GM12878 (cell line): ENCODE measurements around the gene IMPACT. TPM values are rescaled to one million over a fixed set of nuclear protein-coding genes. Genes with fewer than 3 reads are reported as not detected.

Experiments
- CBX5 ChIP-seq: sonication (generic); IDR thresholded peaks from 2 replicates; pipeline ENCODE4 v1.6.1; 2016; ENCODE audit warnings: low read depth, moderate library complexity, mild to moderate bottlenecking, inconsistent platforms
- GABPA ChIP-seq: IDR thresholded peaks from 2 replicates; pipeline ENCODE4 v1.6.1; 2014; ENCODE audit warnings: antibody characterized with exemption, low read depth, mild to moderate bottlenecking, inconsistent platforms
- HDGF ChIP-seq: fragments of 450-650 bp; IDR thresholded peaks from 2 replicates; pipeline ENCODE4 v1.6.1; 2016; ENCODE audit warnings: antibody characterized with exemption
- MAX ChIP-seq: IDR thresholded peaks from 2 replicates; pipeline ENCODE4 v1.6.1; 2012; ENCODE audit warnings: low read depth, low read length, improper control_type of control experiment
- NR2C1 ChIP-seq: fragments of 450-650 bp; IDR thresholded peaks from 2 replicates; pipeline ENCODE4 v1.6.1; 2017; ENCODE audit warnings: antibody characterized with exemption, mild to moderate bottlenecking, moderate library complexity
- STAT1 ChIP-seq: fragments of 450-650 bp; conservative IDR thresholded peaks from 2 replicates; pipeline ENCODE4 v1.6.1; 2014; ENCODE audit warnings: antibody characterized with exemption, mild to moderate bottlenecking
- YY1 ChIP-seq: IDR thresholded peaks from 2 replicates; pipeline ENCODE4 v1.6.1; 2011; ENCODE audit warnings: low read depth, mild to moderate bottlenecking, low read length
- ZNF217 ChIP-seq: fragments of 450-650 bp; IDR thresholded peaks from 2 replicates; pipeline ENCODE4 v1.6.1; 2017; ENCODE audit warnings: antibody characterized with exemption, mild to moderate bottlenecking
- polyA plus RNA-seq, 11 experiments: library from polyadenylated mRNA; depleted of rRNA in 4 of 11; unstranded in 6 of 11; stranded (reverse) in 5 of 11; fragments of >200 nt; fragmentation: Nextera tagmentation in 4 of 11; fragmentation: Illumina TruSeq in 1 of 11; extraction: Ambion mirVana in 4 of 11; extraction: Trizol in 1 of 11; gene quantifications; 1 replicate in 1 of 11; 2 replicates in 10 of 11; pipeline versions ENCODE4 v1.2.1 to v1.2.3, GENCODE V29; 2011 to 2016; ENCODE audit warnings: inconsistent platforms in 2 of 11, missing spikeins in 2 of 11, low read depth in 1 of 11
- total RNA-seq, 4 experiments: library from RNA; depleted of rRNA in 3 of 4; stranded (reverse); fragments of >200 nt in 3 of 4; fragmentation: Illumina TruSeq in 1 of 4; extraction: Trizol in 1 of 4; gene quantifications; 2 replicates each; pipeline versions ENCODE4 v1.2.1 to v1.2.3, GENCODE V29; 2013 to 2021
- TF ChIP-seq, protein P1 (sequence below): fragments of 450-650 bp; IDR thresholded peaks from 2 replicates; pipeline ENCODE4 v1.6.1; 2017; ENCODE audit warnings: mild to moderate bottlenecking, low read depth, inconsistent platforms; ENCODE audit not compliant: poor library complexity, severe bottlenecking
- TF ChIP-seq, protein P2 (sequence below): fragments of 450-650 bp; IDR thresholded peaks from 2 replicates; pipeline ENCODE4 v1.6.1; 2017; ENCODE audit warnings: mild to moderate bottlenecking
- TF ChIP-seq, protein P3 (sequence below): IDR thresholded peaks from 2 replicates; pipeline ENCODE4 v1.6.1; 2011; ENCODE audit warnings: mild to moderate bottlenecking, low read depth, low read length, moderate library complexity; ENCODE audit not compliant: insufficient replicate concordance

Gene IMPACT
- total and polyA plus RNA-seq, 10 of the 15 experiments (the other 5 are each of a cell fraction or from before 2014, with no cell fraction given) = 0.10 to 0.84 (median 0.53) TPM

GRCh38 chr18:24421831-24422230 lies 4.6 kb upstream of the IMPACT start (continued):
- TF ChIP-seq, protein P1, sequence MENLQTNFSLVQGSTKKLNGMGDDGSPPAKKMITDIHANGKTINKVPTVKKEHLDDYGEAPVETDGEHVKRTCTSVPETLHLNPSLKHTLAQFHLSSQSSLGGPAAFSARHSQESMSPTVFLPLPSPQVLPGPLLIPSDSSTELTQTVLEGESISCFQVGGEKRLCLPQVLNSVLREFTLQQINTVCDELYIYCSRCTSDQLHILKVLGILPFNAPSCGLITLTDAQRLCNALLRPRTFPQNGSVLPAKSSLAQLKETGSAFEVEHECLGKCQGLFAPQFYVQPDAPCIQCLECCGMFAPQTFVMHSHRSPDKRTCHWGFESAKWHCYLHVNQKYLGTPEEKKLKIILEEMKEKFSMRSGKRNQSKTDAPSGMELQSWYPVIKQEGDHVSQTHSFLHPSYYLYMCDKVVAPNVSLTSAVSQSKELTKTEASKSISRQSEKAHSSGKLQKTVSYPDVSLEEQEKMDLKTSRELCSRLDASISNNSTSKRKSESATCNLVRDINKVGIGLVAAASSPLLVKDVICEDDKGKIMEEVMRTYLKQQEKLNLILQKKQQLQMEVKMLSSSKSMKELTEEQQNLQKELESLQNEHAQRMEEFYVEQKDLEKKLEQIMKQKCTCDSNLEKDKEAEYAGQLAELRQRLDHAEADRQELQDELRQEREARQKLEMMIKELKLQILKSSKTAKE = no peak
- TF ChIP-seq NR2C1 = no peak
- no peak for TF ChIP-seq YY1
- no peak for TF ChIP-seq ZNF217
- TF ChIP-seq, protein P2, sequence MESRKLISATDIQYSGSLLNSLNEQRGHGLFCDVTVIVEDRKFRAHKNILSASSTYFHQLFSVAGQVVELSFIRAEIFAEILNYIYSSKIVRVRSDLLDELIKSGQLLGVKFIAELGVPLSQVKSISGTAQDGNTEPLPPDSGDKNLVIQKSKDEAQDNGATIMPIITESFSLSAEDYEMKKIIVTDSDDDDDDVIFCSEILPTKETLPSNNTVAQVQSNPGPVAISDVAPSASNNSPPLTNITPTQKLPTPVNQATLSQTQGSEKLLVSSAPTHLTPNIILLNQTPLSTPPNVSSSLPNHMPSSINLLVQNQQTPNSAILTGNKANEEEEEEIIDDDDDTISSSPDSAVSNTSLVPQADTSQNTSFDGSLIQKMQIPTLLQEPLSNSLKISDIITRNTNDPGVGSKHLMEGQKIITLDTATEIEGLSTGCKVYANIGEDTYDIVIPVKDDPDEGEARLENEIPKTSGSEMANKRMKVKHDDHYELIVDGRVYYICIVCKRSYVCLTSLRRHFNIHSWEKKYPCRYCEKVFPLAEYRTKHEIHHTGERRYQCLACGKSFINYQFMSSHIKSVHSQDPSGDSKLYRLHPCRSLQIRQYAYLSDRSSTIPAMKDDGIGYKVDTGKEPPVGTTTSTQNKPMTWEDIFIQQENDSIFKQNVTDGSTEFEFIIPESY = no peak
- TF ChIP-seq, protein P3, sequence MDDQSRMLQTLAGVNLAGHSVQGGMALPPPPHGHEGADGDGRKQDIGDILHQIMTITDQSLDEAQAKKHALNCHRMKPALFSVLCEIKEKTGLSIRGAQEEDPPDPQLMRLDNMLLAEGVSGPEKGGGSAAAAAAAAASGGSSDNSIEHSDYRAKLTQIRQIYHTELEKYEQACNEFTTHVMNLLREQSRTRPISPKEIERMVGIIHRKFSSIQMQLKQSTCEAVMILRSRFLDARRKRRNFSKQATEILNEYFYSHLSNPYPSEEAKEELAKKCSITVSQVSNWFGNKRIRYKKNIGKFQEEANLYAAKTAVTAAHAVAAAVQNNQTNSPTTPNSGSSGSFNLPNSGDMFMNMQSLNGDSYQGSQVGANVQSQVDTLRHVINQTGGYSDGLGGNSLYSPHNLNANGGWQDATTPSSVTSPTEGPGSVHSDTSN = no peak
- TF ChIP-seq GABPA = no peak
- TF ChIP-seq CBX5 = no peak
- no peak for TF ChIP-seq STAT1
- TF ChIP-seq MAX = no peak
- no peak for TF ChIP-seq HDGF
